NT2/D1 (cell line): ENCODE results near the gene CCT6A.

ENCODE experiments used
- SUZ12 ChIP-seq: IDR thresholded peaks from 2 replicates; pipeline ENCODE4 v1.6.1; 2011; ENCODE audit not compliant: insufficient read length, insufficient read depth; ENCODE audit errors: extremely low read depth
- YY1 ChIP-seq: IDR thresholded peaks from 2 replicates; pipeline ENCODE4 v1.6.1; 2011; ENCODE audit not compliant: insufficient read length, insufficient read depth

DNA sequence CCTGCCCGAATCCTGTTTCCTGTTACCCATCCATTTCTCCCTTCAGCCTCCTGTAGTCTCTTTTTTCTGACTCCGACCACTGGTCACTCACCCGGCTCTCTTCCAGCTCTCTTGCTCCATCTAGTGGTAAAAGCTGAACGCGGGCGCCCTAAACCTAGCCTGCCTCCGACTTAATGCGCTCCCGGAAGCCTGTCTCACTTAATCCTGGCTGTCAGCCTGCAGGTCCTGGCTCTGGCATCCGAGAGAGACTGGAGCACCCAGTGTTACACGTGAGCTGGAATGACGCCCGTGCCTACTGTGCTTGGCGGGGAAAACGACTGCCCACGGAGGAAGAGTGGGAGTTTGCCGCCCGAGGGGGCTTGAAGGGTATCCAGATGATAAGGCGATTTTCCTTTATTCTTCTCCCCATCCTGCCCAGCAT lies 22.8 kb downstream of the CCT6A start:
- TF ChIP-seq YY1: no peak
- no peak for TF ChIP-seq SUZ12
